GM21381 (cell line): ENCODE measurements around the gene SLC38A3.
"Not testable (repeated sequence)": the region's sequence is repeated elsewhere in the genome, so short reads cannot be mapped to it uniquely, and the experiment has no call there.

Experiments used
- ATAC-seq: cut with Tn5 transposase; IDR thresholded peaks from one replicate; pipeline ENCODE4 v1.9.1; 2021; ENCODE audit warnings: mild to moderate bottlenecking, moderate library complexity; ENCODE audit not compliant: unreplicated experiment

Gene SLC38A3

GRCh38 chr3:50246517-50246954 lies 41.5 kb downstream of the SLC38A3 start:
- ATAC-seq: peak; percentile 51

DNA sequence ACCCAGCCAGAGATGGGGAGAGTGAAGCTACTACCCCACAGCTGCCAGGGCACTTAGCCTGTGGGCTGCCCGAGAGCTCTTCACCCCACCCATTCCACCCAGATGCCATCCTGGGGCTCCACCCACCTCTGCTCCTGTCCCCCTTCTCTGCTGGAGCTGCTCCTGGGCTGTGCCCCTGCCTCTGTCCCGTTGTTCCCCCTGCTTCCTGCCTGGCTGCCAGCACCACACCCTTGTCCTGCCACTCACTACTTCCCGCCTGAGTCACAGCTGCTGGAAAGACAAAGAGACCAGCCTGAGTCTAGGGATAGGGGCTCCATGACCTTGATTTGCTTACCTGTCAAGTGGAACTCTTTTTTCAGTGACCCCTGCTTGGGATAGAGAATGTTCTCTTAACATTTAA lies 43.3 kb downstream of the SLC38A3 start:
- no peak for ATAC-seq

DNA sequence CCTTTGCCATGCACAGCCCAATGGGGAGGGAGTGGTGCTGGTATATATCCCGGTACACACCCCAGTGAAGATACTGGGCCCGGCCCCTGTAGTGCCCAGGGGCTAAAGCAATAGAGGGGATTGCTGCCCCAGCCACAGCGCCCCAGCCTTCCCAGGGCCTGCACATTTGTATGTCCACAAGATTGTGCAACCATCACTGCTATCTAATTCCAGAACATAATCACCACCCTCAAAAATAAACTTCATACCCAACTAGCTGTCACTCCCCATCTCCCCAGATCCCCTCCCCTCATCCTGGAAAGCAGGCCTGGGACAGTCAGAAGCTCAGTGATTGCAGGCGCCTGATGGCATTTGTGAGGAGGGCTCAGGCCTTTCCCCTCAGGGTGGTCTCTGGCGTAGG lies 44.4 kb downstream of the SLC38A3 start:
- no peak for ATAC-seq

DNA sequence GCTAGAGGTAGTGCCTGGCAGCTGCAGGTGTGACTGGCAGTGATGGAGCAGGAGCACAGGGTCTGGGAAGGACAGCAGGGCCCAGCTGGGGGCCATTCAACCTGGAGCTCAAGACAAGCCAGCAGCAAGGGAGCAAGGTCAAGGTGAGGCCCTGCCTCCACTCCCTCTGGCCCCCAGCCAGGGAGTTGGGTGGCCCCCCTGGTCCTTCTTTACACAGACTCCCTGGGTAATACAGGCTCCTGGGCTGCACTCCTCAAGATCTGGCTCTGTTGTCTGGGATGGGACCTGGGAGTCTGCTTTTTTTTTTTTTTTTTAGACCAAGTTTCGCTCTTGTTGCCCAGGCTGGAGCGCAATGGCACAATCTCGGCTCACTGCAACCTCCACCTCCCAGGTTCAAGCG lies 45.4 kb downstream of the SLC38A3 start:
- no peak for ATAC-seq

DNA sequence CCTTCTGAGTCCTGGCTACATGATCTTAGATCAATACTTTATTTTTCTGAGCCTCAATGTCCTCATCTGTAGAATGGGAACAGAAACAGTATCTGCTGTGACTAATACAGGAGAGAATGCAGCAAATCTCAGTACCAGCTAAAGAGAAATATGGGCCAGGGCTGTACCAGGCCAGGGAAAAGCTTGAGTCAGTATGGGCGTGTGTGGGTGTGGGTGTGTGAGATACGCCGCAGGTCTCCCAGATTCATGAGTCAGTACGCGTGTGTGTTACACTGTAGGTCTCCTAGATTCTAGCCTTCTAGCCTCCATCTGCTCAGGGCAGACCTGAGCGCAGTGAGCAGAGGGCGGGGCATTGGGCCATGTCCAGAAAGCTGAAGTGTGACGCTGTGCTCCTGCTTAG lies 46.1 kb downstream of the SLC38A3 start:
- no peak for ATAC-seq

- no peak for ATAC-seq
These were observed 49.6 kb downstream of the SLC38A3 start for GRCh38 chr3:50254577-50255250.

- ATAC-seq: no peak
These were observed 50.2 kb downstream of the SLC38A3 start for GRCh38 chr3:50255251-50255615.

DNA sequence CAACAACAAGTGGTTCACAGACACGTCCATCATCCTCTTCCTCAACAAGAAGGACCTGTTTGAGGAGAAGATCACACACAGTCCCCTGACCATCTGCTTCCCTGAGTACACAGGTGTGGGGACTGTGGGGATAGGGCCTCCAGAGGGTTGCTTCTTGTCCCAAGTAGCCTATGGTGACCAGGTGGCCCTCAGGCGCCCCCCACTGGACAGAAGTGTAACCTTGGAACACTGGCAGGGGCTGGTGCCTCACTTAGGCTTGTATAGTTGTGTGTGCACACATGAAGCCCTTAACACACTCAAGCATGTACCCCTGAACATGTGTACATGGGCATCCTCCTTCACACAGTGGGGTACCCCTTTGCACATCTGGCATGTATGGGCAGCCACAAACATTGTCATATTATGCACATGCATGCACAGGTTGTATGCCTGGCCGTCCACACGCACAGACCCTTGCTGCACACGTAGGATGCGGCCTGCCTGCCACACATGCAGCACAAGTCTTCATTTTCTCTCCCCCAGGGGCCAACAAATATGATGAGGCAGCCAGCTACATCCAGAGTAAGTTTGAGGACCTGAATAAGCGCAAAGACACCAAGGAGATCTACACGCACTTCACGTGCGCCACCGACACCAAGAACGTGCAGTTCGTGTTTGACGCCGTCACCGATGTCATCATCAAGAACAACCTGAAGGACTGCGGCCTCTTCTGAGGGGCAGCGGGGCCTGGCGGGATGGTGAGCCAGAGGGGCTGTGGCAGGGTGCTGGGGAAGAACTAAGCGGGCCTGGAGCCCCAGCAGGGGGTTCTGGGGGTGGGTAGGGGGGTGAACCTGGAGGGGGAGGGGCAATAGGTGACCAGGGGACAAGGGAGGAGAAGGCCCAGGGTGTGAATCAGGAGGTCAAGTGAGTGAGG lies 52.2 kb downstream of the SLC38A3 start:
- ATAC-seq: no peak

- ATAC-seq: no peak
These were observed 53.1 kb downstream of the SLC38A3 start for GRCh38 chr3:50258029-50258680.

GRCh38 chr3:50258979-50259378 lies 53.9 kb downstream of the SLC38A3 start:
- ATAC-seq: no peak

GRCh38 chr3:50259432-50260026 lies 54.5 kb downstream of the SLC38A3 start:
- ATAC-seq: peak; percentile 21

DNA sequence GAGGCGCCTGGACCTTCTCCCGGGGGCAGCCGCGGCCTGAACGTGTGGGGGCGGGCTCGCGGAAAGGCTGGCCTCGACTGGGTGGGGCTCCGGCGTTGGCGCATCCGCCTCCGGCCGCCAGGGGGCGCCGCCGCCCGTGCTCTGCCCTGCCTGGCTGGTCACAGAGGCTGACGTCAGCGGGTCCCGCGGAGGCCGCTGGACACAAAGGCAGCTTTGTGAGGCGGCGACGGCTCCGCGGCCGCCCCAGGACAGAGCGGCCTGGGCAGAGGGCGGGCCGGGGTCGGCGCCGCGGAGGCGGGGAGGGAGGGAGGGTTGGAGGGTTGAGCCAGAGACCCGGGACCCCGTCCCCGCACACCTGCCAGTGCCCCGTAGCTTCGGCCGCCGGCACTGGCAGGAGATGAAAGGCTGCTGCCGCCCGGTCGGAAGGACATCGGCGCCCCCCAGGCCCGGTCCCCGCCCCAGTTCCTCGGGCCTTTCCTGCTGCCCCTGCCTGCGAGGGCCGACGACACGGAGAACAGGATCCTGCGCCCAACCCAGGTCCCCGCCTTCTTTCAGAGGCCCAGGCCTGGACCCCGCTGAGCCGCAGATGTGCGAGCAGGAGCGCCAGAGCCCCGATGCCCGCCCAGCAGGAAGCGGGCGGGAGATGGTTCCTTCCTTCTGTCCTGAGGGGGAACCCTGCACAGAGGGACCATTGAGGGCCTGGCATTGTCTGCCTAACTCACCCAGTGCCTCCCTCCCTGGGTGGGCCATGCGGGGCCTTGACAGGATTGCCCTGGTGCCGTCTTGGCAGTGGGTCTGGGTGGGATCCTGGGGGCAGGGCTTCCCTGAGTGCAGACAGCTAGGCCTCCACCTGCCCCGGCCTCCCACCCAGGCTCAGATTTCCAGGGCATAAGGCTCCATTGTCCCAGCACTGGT lies 55.2 kb downstream of the SLC38A3 start:
- ATAC-seq: peak; percentile 85

DNA sequence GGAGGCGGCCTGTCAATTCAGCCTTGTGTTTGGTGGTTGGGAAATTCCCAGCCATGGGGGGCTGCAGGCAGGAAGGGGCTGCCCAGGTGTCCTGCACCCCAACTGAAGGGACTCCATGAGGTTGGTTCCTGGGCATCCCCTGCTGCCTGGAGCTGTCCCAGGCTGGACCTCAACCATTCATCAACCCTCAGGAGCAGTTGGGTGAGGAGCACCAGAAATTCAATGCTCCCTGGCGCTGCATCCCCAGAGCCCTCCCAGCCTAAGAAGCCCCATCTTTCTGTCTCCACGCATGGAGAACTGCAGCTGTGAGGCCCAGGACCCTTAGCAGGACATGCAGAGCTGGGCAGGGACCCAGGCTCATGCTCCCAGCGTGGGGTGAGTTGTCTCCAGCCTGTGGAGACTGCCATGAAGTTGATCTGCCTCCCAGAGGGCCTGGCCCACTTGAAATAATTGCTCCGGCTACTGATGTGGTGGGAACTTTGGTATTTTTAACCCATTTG lies 55.9 kb downstream of the SLC38A3 start:
- ATAC-seq: no peak

- no peak for ATAC-seq
These were observed 56.4 kb downstream of the SLC38A3 start for GRCh38 chr3:50261505-50261904.

GRCh38 chr3:50262200-50262599 lies 57.1 kb downstream of the SLC38A3 start:
- not testable (repeated sequence) for ATAC-seq

- no peak for ATAC-seq
These were observed 57.7 kb downstream of the SLC38A3 start for GRCh38 chr3:50262778-50263177.

GRCh38 chr3:50263478-50264382 lies 58.7 kb downstream of the SLC38A3 start:
- no peak for ATAC-seq

DNA sequence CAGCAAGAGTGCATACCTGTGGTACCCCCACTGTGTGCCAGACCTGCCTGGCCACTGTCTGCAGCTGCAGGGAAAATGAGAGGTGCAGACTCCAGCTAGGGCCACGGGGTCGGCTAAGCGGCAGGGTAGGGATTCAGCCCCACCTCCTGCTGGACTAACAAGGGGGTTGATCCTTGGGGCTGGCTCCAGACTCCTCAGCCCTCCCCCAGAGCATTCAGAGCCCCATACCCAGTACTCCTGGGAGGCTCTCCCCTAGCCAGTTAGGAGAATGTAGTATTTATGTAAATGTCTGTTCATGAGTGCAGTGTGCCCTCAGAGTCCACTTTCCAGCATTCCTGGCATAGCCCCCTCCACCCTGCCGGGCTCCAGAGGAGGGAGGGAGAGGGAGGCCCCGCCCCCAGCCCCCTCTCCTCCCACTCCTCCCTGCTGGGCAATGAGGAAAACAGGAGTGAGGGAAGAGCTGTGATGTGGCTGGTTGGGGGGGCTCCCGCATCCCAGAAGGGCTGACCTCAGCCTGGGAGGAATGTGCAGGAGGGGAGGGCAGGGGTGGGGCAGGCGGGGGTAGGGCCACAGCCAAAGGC lies 59.4 kb downstream of the SLC38A3 start:
- no peak for ATAC-seq
